GM21528 (cell line): ENCODE data around the gene SLC9C2.
"Not testable (repeated sequence)": the region's sequence is repeated elsewhere in the genome, so short reads cannot be mapped to it uniquely, and the experiment has no call there.

Experiments used
- ATAC-seq: cut with Tn5 transposase; IDR thresholded peaks from one replicate; pipeline ENCODE4 v1.9.1; 2021; ENCODE audit warnings: mild to moderate bottlenecking, moderate library complexity; ENCODE audit not compliant: unreplicated experiment, low FRiP score

SLC9C2 gene

DNA sequence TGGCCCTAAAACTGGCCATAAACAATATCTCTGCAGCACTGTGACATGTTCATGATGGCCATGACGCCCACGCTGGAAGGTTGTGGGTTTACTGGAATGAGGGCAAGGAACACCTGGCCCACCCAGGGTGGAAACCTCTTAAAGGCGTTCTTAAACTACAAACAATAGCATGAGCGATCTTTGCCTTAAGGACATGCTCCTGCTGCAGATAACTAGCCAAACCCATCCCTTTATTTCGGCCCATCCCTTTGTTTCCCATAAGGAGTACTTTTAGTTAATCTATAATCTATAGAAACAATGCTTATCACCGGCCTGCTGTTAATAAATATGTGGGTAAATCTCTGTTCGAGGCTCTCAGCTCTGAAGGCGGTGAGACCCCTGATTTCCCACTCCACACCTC lies 109.7 kb downstream of the SLC9C2 start:
- ATAC-seq = not testable (repeated sequence)

DNA sequence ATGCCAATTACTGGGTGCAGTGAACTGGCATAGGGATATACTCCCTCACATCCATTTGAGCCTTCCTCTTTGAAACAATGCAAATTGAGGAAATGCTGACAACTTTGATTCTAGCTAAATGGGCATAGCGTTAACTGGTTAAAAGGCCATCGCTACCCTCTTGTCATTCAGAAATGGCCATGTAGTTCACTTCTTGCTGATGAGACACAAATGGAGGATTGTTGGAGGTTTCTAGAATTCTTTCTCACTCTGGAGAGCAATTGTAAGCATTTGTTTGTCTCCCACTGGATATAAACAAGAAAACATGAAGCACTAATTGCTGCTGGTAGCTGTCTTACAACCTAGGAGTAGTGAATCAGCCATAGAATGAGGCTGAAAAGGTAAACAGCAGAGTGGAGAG lies 111.4 kb downstream of the SLC9C2 start:
- ATAC-seq = no peak

DNA sequence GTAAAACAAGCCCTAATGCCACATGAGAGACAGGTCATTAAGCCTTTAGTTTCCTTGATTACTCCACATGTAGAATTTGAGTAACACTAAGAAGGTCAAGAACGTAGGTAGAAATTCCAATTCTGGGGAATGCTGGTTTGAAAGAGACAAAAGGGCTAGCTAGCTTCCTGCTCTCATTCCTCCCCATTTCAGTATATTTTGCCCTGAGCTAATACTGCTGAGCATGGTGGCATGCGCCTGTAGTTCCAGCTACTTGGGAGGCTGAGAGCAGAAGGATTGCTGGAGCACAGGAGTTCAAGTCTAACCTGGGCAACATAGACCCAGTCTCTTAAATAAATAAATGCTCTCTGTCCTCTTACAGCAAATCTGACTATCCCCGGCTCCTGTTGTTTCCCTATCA lies 112.9 kb downstream of the SLC9C2 start:
- ATAC-seq = no peak

DNA sequence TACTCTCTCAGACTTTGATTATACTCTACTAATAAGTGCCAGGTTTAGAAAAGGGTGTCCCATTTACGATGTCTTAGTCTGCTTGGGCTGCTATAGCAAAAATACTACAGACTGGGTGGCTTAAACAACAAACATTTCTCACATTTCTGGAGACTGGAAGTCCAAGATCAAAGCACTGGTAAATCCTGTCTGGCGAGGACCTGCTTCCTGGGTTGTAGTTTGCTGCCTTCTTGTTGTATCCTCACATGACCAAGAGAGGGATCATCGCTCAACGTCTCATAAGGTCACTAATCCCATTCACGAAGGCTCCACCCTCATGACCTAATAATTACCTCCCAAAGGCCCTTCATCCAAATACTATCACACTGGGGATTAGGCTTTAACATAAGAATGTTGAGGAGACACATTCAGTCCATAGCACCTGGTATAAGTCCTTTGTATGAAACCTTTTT lies 113.7 kb downstream of the SLC9C2 start:
- no peak for ATAC-seq

DNA sequence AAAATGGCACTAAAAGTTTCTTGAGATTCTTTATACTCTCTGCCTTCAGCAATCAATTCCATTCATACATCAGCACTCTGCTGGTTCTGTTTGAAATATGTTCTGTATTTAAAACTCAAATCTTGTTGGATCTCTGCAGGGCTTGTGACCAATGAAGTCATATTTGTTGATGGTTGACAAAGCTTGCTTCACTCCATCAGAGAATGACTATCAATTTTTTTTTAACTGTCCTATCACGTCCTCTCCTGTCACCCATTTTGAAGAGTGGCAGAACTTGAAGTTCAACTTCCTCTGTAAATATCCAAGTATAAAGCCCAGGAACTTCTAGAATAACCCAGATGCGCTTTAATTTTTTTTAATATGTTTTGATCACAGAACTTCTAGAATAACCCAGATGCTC lies 114.9 kb downstream of the SLC9C2 start:
- ATAC-seq = no peak

DNA sequence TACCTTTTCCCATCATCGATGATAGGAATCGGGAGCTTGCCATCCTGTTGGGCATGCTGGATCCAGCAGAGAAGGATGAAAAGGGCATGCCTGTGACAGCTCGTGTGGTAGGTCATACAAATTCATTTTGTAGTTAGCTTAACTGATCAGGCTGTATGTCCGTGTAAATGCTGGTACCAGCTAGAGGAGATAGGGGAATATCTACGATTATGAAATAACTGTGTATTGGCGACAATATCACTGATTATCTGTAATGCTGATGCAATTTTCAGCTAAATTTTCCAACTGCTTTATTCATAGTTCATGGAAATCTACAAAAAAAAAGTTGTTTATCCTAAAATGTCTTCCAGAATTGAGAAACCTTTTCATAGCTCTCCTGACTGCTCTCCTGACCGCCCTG lies 117.5 kb downstream of the SLC9C2 start:
- ATAC-seq = no peak

DNA sequence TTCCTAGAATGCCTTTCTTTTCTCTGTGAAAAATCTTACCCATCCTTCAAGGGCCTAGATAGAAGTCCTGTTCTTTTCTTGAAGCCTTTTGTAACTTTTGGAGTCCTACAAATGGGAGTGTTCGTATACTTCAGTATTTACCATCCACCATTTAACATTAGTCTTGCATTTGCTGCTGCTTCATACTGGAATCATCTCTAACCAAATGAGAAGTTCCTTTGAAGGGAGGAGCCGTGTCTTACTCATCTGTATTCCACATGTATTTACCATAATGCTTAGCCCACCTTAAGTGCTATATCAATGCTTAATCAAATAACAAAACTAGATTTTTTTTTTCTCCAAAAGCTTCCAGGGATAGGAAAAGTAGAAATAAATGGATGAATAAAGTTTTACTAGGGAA lies 118.6 kb downstream of the SLC9C2 start:
- no peak for ATAC-seq

DNA sequence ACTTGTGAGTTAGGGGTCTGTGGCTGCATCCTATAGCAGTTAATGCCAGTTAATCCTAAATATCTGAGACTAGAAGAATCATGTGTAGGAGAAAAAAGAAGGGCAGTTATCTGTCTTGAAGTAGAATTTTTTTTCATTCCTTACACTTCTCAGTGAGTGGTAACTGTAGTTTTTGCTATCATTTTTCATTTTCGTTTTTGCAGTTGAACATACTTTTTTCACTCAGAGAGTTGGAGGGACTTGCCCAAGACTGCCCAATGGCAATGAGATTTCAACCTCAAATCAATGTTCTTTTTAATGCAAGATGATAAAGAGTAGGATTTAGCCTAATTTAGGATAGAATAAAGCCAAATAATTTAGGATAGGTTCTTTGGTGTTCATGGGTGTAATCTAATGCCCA lies 120.2 kb downstream of the SLC9C2 start:
- no peak for ATAC-seq

DNA sequence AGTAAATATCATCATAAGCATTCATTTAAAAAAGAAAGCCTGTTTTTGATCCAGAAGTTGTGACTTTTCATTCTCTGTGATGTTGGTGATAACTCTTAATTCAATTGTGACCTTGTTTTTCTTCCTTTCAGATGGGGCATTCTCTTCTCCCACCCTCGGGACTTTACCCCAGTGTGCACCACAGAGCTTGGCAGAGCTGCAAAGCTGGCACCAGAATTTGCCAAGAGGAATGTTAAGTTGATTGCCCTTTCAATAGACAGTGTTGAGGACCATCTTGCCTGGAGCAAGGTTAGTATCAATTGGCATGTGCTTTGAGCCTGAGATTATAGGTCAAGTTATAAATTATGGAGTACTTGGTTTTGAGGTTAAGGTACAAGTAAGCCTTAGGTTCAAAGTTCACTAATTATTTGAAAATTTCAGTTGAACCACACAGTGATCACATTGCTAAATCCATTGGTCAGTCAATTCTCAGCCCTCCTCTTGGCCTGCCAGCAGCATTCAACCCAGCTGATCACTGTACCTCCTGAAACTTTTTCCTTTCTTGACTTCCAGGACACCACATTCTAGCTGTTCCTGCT lies 121.6 kb downstream of the SLC9C2 start:
- no peak for ATAC-seq

DNA sequence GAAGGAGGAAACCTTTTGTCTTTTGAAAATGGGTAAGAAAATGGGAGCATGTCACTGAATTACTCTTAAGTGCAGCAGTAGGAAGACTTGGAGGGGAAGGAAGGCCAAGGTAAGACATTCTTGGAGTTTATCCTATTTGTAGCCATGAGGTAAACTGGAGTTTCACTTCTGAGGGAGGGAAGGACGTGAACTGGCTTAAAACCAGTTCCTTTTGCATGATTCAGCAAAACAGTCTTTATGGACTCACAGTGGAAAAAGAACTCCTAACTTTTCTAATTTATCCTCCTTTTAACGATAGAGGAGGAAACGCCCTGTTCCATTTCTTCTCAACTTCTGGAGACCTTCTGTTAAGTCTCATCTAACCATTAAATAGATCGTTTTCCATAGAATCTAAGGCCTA lies 123.2 kb downstream of the SLC9C2 start:
- no peak for ATAC-seq

DNA sequence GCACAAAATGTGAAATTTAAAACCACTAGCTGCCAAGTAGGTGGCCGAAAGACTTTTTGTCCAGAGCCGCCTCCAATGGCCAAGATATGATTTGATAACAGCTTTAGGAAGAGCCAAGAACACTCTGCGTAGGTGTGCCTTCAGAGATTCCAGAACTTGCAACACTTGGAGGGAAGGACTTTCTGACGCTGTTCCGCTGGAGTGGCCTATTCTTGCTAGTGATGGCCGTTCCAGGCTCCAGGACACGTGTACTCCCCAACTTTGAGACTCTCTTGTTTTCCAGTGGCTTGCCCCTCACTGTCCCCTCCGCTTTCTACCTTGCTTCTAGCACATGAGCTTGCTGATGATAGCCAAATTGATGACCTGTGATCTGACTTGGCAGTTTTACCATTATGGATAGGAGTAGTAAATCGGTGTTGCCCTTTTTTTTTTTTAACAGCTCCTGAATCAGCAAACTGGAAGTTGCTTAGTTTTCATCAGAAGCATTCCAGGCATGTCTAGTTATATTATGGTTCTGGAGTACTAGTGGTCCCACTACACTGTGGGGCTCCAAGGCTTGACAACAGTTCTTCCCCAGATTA lies 124.7 kb downstream of the SLC9C2 start:
- ATAC-seq = no peak

DNA sequence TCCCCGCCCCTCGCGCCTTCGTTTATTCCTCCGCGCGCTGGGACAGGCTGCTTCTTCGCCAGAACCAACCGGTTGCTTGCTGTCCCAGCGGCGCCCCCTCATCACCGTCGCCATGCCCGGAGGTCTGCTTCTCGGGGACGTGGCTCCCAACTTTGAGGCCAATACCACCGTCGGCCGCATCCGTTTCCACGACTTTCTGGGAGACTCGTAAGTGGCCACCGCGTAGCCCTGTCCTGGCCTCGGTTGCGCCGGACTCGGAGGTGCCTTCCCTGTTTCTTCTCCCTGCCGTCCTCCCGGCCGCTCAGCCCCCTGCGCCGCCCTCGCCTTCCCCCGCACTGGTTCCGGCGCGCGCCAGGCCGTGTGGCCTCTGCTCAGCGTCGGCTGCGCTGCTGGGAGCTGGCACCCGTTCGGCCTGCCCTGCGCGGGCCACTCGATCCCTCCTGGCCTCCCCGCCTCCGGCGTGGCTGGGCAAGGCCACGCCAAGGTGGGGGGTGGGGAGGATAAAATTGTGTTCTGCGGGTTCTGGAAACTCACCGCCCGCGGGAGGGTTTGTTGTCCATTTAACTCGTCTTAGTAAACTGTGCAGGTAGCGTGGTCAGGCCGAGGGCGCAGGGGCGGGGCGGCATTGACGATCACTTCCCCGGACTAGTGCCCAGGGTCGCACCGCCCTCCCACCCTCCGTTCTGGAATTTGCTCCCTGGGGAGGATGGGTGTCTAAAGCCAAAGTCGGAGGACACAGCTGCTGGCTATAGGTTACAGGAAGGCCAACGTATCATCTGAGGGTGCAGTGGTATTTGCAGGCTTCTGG lies 125.4 kb downstream of the SLC9C2 start, which contains the start of gene PRDX6:
TSS of gene PRDX6 (plus strand) at position 50 of the 808 bp plus-strand sequence. CDS start at position 113, 63 bp downstream.
- peak; percentile 57 for ATAC-seq

DNA sequence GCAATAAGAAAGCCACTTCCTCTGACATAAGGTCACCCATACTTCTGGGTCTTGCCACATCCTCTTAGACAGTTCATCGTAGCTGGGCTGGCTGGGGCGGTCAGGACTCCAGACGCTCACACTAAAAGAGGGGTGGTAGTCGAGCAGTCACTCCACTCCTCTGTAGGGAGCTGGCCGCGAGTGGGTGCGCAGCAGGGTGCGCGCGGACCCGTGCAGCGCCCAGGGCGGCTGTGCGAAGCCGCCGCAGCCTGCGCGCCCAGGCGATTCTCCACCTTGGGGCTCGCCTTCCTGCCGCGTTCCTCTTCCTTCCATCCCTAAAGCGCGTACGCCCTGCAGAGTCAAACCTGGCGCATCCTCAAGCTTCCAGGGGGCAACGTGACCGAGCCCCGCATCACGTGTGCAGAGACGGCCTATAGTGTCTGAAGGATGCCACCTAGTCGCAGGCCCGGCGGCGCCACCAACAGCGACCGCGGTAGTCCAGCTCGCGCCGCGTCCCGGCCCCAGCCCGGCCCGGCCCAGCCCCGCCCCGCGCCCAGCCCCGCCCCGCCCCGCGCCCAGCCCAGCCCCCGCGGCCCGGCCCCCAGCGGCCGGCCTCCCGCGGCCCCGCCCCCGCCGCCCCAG lies 126.1 kb downstream of the SLC9C2 start:
- ATAC-seq = peak; percentile 85

DNA sequence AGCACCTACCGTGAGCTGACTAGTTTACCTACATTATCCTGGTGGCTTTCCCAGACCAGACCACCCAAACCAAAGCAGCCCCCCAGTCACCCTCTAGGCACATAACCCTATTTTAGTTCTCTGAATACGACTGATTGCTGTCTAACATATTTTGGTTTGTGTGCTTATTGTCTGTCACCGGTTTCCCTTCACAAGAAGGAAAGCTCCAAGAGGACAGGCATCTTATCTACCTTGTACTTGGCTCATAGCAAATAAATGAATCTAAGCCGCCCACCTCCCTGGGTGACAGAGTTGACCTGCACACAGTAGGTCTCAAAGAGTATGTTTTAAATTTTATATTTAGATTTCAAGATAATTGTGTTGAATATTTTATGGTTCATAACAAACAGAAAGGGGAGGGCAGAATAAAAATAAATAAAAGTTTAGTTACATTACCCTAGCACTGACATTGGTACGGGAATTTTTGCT lies 126.6 kb downstream of the SLC9C2 start:
- no peak for ATAC-seq

DNA sequence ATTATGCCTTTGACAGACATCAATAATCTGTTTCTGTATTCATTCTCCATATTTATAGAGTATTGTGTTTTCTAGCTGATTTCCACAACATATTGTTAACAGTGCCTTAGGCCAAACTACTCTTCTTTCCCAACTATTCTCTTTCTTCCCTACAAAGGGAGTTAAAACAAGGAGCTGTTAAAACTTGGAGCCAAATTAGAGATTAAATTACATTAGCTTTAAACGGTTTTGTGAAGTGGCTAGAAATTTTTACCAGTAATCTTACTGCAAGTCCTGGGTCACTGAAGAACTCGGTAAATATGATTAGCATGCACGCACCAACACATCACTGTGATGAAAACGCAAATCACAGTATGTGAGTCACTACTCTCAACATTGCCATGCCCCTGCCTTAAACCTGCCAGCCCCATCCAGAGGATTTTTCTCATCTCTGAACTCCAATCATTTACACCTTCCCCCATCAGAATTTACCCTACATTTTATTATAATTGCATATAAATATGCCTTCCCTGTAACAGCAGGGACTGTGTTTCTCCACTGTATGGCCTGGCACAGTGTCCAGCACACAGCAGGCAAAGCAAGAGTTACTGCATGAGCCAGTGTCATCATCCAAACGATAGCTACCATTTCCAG lies 127.2 kb downstream of the SLC9C2 start:
- no peak for ATAC-seq

DNA sequence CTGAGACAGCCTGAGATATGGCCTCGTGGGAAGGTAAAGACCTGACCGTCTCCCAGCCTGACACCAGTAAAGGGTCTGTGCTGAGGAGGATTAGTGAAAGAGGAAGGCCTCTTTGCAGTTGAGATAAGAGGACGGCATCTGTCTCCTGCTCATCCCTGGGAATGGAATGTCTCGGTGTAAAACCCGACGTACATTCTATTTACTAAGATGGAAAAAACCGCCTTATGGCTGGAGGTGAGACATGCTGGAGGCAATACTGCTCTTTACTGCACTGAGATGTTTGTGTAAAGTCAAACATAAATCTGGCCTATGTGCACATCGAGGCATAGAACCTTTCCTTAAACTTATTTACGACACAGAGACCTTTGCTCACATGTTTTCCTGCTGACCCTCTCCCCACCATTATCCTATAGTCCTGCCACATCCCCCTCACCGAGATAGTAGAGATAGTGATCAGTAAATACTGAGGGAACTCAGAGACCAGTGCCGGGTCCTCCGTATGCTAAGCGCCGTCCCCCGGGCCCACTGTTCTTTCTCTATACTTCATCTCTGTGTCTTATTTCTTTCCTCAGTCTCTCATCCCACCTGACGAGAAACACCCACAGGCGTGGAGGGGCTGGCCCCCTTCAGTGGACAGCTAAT lies 128.0 kb downstream of the SLC9C2 start:
- ATAC-seq = not testable (repeated sequence)

DNA sequence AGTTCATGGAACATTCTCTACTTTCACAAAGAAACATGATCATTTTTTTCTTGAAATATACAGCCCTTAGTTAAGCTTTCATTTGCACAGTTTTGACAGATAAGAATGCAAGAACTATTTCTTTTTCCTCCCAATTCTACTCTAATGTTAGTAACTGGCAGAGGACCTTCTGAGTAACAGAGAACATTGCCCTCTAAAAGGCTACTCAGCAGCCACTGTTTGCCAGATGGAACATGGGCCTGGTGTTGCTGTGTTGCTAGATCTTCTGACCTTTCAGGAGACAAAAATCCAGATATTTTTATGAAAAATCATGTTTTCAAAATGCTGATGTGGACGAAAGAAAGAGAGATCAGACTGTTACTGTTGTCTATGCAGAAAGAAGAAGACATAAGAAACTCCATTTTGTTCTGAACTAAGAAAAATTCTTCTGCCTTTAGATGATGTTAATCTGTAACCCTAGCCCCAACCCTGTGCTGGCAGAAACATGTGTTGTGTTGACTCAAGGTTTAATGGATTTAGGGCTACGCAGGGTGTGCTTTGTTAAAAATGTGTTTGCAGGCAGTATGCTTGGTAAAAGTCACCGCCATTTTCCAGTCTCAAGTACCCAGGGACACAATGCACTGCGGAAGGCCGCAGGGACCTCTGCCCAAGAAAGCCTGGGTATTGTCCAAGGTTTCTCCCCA lies 128.6 kb downstream of the SLC9C2 start:
- ATAC-seq = no peak

DNA sequence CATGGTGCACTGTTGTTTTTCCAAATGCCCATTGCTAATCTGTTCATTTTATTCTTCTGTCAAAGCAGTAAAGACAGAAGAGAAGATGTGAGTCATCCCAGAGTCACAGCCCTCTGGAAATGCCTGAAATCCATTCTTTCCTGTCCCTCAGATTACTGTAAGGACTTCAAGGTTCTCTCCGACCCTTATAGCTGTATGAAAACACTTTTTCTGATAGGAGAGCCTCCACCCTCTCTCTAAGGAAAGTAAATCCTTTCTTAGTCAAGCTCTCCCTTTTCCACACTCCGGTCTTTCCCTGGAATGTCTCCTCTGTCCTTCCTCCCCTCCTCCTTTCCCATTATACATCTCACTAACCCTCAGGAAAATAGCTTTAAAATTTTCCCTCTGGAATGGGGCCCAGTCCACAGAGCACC lies 129.3 kb downstream of the SLC9C2 start:
- no peak for ATAC-seq

DNA sequence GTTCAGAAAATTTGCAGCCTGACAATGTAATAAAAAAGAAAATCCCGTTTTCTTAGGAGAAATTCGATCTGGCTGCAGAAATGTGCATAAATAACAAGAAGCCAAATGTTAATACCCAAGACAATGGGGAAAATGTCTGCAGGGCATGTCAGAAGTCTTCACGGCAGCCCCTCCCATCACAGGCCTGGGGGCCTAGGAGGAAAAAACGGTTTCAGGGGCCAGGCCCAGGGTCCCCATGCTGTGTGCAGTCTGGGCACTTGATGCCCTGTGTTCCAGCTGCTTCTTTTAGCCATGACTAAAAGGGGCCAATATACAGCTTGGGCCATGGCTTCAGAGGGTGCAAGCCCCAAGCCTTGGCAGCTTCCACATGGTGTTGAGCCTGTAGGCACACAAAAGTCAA lies 132.3 kb downstream of the SLC9C2 start:
- ATAC-seq = no peak

DNA sequence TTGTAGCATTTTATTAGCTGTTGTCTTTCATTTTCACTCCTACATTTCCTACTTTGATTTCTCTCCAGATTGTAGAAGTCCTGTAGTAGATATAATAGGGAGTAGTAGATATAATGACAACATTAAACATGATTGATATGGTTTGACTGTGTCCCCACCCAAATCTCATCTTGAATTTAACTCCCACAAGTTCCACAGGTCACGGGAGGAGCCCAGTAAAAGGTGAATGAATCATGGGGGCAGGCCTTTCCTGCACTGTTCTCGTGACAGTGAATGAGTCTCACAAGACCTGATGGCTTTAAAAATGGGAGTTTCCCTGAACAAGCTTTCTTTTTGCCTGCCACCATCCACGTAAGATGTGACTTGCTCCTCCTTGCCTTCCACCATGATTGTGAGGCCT lies 133.2 kb downstream of the SLC9C2 start:
- no peak for ATAC-seq
